PC-9 (cell line): ENCODE data around the gene CREBL2. TPM values are rescaled to one million over a fixed set of nuclear protein-coding genes. Genes with fewer than 3 reads are reported as not detected.

Experiments used
- BruUV-seq: library from RNA; stranded (reverse); fragments of 400-500 nt; replicated peaks from 2 replicates; lab custom pipeline; 2021; lab: Mats Ljungman, UMichigan
- CTCF ChIA-PET: fragments of 300-600 bp; sonication (Branson Sonifier 250); formaldehyde crosslinking; loops from one replicate; lab custom pipeline; 2022; ENCODE audit warnings: antibody characterized with exemption; lab: Charles Lee
- POLR2A ChIA-PET: fragments of 300-600 bp; sonication (Branson Sonifier 250); formaldehyde crosslinking; loops from one replicate; lab custom pipeline; 2022; ENCODE audit warnings: antibody characterized with exemption; ENCODE audit not compliant: unreplicated experiment; lab: Charles Lee
- DNase-seq, 2 experiments: peaks; one replicate each; pipeline versions ENCODE4 v3.0.0 to v3.0.0-alpha.2; 2015 to 2022; ENCODE audit warnings: mixed read lengths in 1 of 2
- H2AFZ ChIP-seq: fragments of 200-600 bp; sonication (generic); 2 replicates; pipeline ENCODE4 v1.8.1; 2017; ENCODE audit warnings: antibody characterized with exemption
- H3F3A ChIP-seq: fragments of 200-600 bp; sonication (generic); 2 replicates; pipeline ENCODE4 v1.8.1; 2017; ENCODE audit warnings: antibody characterized with exemption, mild to moderate bottlenecking, low read depth; ENCODE audit not compliant: insufficient read depth
- H3K27ac ChIP-seq: fragments of 200-600 bp; sonication (generic); 2 replicates; pipeline ENCODE4 v1.6.1; 2016; ENCODE audit warnings: mixed run types
- H3K27me3 ChIP-seq: fragments of 200-600 bp; sonication (generic); 2 replicates; pipeline ENCODE4 v1.6.1; 2016; ENCODE audit warnings: low read depth, mixed run types; ENCODE audit not compliant: insufficient read depth
- H3K36me3 ChIP-seq: fragments of 200-600 bp; sonication (generic); 2 replicates; pipeline ENCODE4 v1.6.1; 2016; ENCODE audit warnings: low read depth, mixed run types
- H3K4me1 ChIP-seq: fragments of 200-600 bp; sonication (generic); replicated peaks from 2 replicates; pipeline ENCODE4 v1.6.1; 2016; ENCODE audit warnings: mixed run types; ENCODE audit not compliant: insufficient read depth
- H3K4me2 ChIP-seq: fragments of 200-600 bp; sonication (generic); 2 replicates; pipeline ENCODE4 v1.6.1; 2017; ENCODE audit warnings: mixed run types
- H3K4me3 ChIP-seq: fragments of 200-600 bp; sonication (generic); 2 replicates; pipeline ENCODE4 v1.6.1; 2016; ENCODE audit warnings: mixed run types
- H3K79me2 ChIP-seq: fragments of 200-600 bp; sonication (generic); 2 replicates; pipeline ENCODE4 v1.6.1; 2017; ENCODE audit warnings: low read depth, mixed run types
- H3K9me2 ChIP-seq: fragments of 200-600 bp; sonication (generic); 2 replicates; pipeline ENCODE4 v1.8.1; 2017; ENCODE audit warnings: mild to moderate bottlenecking; ENCODE audit not compliant: insufficient read depth
- H3K9me3 ChIP-seq: fragments of 200-600 bp; sonication (generic); 2 replicates; pipeline ENCODE4 v1.8.1; 2016; ENCODE audit warnings: low read depth; ENCODE audit not compliant: insufficient read depth
- H4K20me1 ChIP-seq: fragments of 200-600 bp; sonication (generic); 2 replicates; pipeline ENCODE4 v1.8.1; 2017; ENCODE audit not compliant: insufficient read depth
- EZH2 ChIP-seq: fragments of 200-600 bp; sonication (generic); IDR thresholded peaks from 2 replicates; pipeline ENCODE4 v1.8.0; 2017; ENCODE audit warnings: antibody characterized with exemption, low read depth
- intact Hi-C: fragments of 100-400 bp; cut with micrococcal nuclease; formaldehyde crosslinking; loops from one replicate; pipeline ENCODE4 v1.10.0; 2022; ENCODE audit not compliant: unreplicated experiment
- total RNA-seq: library from RNA; stranded (reverse); gene quantifications from 2 replicates; pipeline ENCODE4 v1.2.3, GENCODE V29; 2021
- TF ChIP-seq, protein P1 (sequence below): fragments of 200-600 bp; sonication (generic); conservative IDR thresholded peaks from 2 replicates; pipeline ENCODE4 v1.6.1; 2017; ENCODE audit warnings: mixed run types, antibody characterized with exemption, mild to moderate bottlenecking, moderate library complexity

The CREBL2 gene
- total RNA-seq, 1 experiment from 2014 or later = 30.3 TPM

DNA sequence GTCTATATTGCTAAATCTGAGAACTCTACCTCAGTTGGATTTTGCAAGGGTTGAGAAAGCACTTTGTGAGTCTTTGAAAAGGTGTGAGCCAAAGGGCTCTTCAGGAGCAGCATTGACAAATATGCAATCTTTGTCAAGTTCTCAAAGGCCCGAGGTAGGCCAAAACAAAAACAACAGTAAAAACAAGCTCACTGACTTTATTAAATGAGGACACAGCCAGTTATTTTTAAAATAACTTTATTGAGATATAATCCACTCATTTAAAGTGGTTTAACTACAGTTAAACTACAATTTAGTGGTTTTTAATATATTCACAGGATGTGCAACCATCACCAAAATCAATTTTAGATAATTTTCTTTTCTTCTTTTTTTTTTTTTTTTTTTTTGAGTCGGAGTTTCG lies 2.0 kb upstream of the CREBL2 start:
- no peak overlapping the region for H2AFZ ChIP-seq
- H3K27me3 ChIP-seq = no peaks in the 10 kb centered on the region
- no peak overlapping the region for H3K27ac ChIP-seq
- no peaks in the 10 kb centered on the region for H3K9me3 ChIP-seq
- ChIA-PET POLR2A (interaction anchor here (0.6 kb wide), 1 partner anchor 17 kb away, joined by 4 read pairs; no protein-coding TSS in a partner anchor), CTCF (interaction anchor here (0.7 to 0.8 kb wide), 2 partner anchors 11 to 260 kb away, joined by 6 to 15 read pairs; no protein-coding TSS in a partner anchor)
- BruUV-seq = no TSS peak
- no peaks in the 10 kb centered on the region for H3K9me2 ChIP-seq
- H4K20me1 ChIP-seq = no peaks in the 10 kb centered on the region
- TF ChIP-seq, protein P1, sequence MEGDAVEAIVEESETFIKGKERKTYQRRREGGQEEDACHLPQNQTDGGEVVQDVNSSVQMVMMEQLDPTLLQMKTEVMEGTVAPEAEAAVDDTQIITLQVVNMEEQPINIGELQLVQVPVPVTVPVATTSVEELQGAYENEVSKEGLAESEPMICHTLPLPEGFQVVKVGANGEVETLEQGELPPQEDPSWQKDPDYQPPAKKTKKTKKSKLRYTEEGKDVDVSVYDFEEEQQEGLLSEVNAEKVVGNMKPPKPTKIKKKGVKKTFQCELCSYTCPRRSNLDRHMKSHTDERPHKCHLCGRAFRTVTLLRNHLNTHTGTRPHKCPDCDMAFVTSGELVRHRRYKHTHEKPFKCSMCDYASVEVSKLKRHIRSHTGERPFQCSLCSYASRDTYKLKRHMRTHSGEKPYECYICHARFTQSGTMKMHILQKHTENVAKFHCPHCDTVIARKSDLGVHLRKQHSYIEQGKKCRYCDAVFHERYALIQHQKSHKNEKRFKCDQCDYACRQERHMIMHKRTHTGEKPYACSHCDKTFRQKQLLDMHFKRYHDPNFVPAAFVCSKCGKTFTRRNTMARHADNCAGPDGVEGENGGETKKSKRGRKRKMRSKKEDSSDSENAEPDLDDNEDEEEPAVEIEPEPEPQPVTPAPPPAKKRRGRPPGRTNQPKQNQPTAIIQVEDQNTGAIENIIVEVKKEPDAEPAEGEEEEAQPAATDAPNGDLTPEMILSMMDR = no peak
- TF ChIP-seq EZH2 = no peak
- DNase-seq = no peak
- peaks cover 18% of the 10 kb centered on the region for H3K79me2 ChIP-seq
- no peaks in the 10 kb centered on the region for H3K36me3 ChIP-seq
- intact Hi-C loops = loop anchor here (5.0 kb wide), 1 partner anchor 93 kb away; no protein-coding TSS in a partner anchor
- H3K4me2 ChIP-seq = no peak overlapping the region
- peaks cover 33% of the 10 kb centered on the region for H3K4me1 ChIP-seq
- peaks cover 33% of the 10 kb centered on the region for H3F3A ChIP-seq
- H3K4me3 ChIP-seq = no peak overlapping the region

DNA sequence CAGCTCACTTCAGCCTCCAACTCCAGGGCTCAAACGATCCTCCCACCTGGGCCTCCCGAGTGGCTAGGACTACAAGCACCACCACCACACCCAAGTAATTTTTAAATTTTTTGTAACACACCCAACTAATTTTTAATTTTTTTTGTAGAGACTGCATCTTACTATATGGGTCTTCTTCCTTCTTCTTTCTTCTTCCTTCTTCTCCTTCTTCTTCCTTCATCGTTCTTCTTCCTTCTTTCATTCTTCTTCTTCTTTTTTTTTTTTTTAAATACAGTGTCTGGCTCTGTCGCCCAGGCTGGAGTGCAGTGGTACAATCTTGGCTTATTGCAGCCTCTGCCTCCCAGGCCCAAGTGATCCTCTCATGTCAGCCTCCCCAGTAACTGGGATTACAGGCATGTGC lies 965 bp upstream of the CREBL2 start:
- no peaks in the 10 kb centered on the region for H3K9me3 ChIP-seq
- H3K27ac ChIP-seq = peak overlapping the region; percentile 83
- DNase-seq = no peak
- intact Hi-C loops = loop anchor here (1.0 to 5.0 kb wide), 3 partner anchors 25 to 92 kb away; partner anchors contain the start of gene DUSP16
- H3F3A ChIP-seq = peaks cover 33% of the 10 kb centered on the region
- H4K20me1 ChIP-seq = no peaks in the 10 kb centered on the region
- H3K4me2 ChIP-seq = peak overlapping the region; percentile 86
- ChIA-PET POLR2A (interaction anchor here (0.7 kb wide), 1 partner anchor 39 kb away, joined by 6 read pairs; no protein-coding TSS in a partner anchor), CTCF (no interaction called here)
- no TSS peak for BruUV-seq
- peaks cover 33% of the 10 kb centered on the region for H3K4me1 ChIP-seq
- peaks cover 23% of the 10 kb centered on the region for H3K79me2 ChIP-seq
- no peaks in the 10 kb centered on the region for H3K36me3 ChIP-seq
- TF ChIP-seq EZH2 = no peak
- TF ChIP-seq, protein P1 = no peak
- H2AFZ ChIP-seq = peak overlapping the region; percentile 85
- H3K9me2 ChIP-seq = no peaks in the 10 kb centered on the region
- no peaks in the 10 kb centered on the region for H3K27me3 ChIP-seq
- H3K4me3 ChIP-seq = peak overlapping the region; percentile 89; the same call in 1 of the 2 replicates

DNA sequence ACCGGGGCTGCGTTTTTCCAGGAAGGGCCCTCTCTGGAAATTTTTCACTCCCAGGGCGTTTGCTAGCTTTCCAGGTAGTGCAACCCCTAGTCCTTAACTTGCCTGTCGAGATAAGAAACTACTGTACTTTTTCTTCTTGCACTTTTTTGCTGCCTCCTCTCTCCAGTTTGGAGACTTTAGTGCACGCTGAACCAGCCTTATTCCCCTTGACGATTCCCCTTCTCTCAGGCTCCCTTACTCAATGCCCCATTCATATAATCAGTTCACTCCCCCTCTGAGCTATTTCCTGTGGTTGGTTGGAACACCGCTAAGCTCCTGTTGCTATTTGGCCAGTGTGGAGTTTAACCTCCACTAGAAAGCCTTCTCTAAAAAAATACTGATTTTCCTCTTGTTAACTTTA lies 682 bp downstream of the CREBL2 start:
- TF ChIP-seq EZH2 = no peak
- TF ChIP-seq, protein P1 = no peak
- no peaks in the 10 kb centered on the region for H4K20me1 ChIP-seq
- H3K27me3 ChIP-seq = no peaks in the 10 kb centered on the region
- H3K27ac ChIP-seq = peak overlapping the region; percentile 83
- H3K79me2 ChIP-seq = peaks cover 23% of the 10 kb centered on the region
- BruUV-seq = no TSS peak
- H3K4me1 ChIP-seq = peaks cover 24% of the 10 kb centered on the region
- no peaks in the 10 kb centered on the region for H3K9me2 ChIP-seq
- peak overlapping the region; percentile 86 for H3K4me2 ChIP-seq
- H3K9me3 ChIP-seq = no peaks in the 10 kb centered on the region
- peak overlapping the region; percentile 89 for H3K4me3 ChIP-seq
- no peaks in the 10 kb centered on the region for H3K36me3 ChIP-seq
- POLR2A ChIA-PET = interaction anchor here (0.5 to 0.8 kb wide), 5 partner anchors 19 to 848 kb away, joined by 3 to 12 read pairs (median 7); no protein-coding TSS in a partner anchor
- H2AFZ ChIP-seq = peak overlapping the region; percentile 85
- intact Hi-C loops = loop anchor here (5.0 kb wide), 1 partner anchor 90 kb away; no protein-coding TSS in a partner anchor
- CTCF ChIA-PET = interaction anchor here (0.5 kb wide), 1 partner anchor 274 kb away, joined by 4 read pairs; no protein-coding TSS in a partner anchor
- peak in 1 of 2 experiments; percentile 47 for DNase-seq
- H3F3A ChIP-seq = peaks cover 33% of the 10 kb centered on the region
